C4-2B (cell line): Measurements from ENCODE around the gene PTPRF.

Experiments used
- H3K27ac ChIP-seq: fragments of 450-650 bp; 2 replicates; pipeline ENCODE4 v1.5.1; 2017
- CTCF ChIP-seq: fragments of 450-650 bp; conservative IDR thresholded peaks from 2 replicates; pipeline ENCODE4 v1.5.1; 2017; ENCODE audit warnings: mild to moderate bottlenecking
- ZFX ChIP-seq: fragments of 450-650 bp; IDR thresholded peaks from 2 replicates; pipeline ENCODE4 v1.6.1; 2017

PTPRF gene

GRCh38 chr1:43565600-43566360, 35.1 kb downstream of the PTPRF start:
- no peak overlapping the region for H3K27ac ChIP-seq

GRCh38 chr1:43566382-43567044, 35.8 kb downstream of the PTPRF start:
- no peak for TF ChIP-seq CTCF
- no peak for TF ChIP-seq ZFX
- no peak overlapping the region for H3K27ac ChIP-seq

More at GRCh38 chr1:43565600-43566360, 35.1 kb downstream of the PTPRF start:
- TF ChIP-seq ZFX (no peak), CTCF (no peak)

GRCh38 chr1:43569175-43569574, 38.5 kb downstream of the PTPRF start:
- no peak overlapping the region for H3K27ac ChIP-seq
- TF ChIP-seq ZFX: no peak
- no peak for TF ChIP-seq CTCF

DNA sequence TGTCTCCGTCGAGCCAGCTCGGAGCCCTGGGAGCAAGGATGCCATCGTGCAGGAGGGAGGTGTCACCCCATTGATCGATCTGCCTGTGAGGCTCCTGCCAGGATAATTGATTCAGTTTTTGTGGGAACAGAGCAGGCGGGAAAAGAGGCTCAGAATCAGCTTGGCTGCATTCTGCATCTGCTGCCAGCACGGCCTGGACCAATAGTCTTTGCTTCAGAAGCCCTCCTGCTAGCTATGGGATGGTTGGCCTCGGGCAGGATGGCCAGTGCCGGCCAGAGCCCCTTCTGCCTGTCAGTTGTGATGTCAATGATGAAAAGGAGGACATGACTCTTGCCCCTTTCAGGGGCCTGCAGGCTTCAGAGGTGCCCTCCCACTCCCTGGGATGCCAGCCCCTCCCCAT, 39.6 kb downstream of the PTPRF start:
- TF ChIP-seq ZFX (no peak), CTCF (no peak)
- no peak overlapping the region for H3K27ac ChIP-seq

GRCh38 chr1:43570715-43571114, 40.0 kb downstream of the PTPRF start:
- peak overlapping the region; percentile 53 for H3K27ac ChIP-seq

GRCh38 chr1:43572084-43572483, 41.4 kb downstream of the PTPRF start:
- TF ChIP-seq ZFX (peak; percentile 39; the same call in 1 of the 2 replicates), CTCF (no peak)
- H3K27ac ChIP-seq: peak overlapping the region; percentile 53

More at GRCh38 chr1:43570715-43571114, 40.0 kb downstream of the PTPRF start:
- TF ChIP-seq ZFX: no peak
- no peak for TF ChIP-seq CTCF

- H3K27ac ChIP-seq: peak overlapping the region; percentile 53
- TF ChIP-seq CTCF (no peak), ZFX (no peak)
Measured at GRCh38 chr1:43572538-43572937, 41.9 kb downstream of the PTPRF start.
